ENCODE results near the gene SEMA3F. TPM values are rescaled to one million over a fixed set of nuclear protein-coding genes. Genes with fewer than 3 reads are reported as not detected.

The SEMA3F gene
- total RNA-seq, 1 experiment from 2014 or later: 69.6 TPM

GRCh38 chr3:50165910-50166538, 10.9 kb downstream of the SEMA3F start:
- intact Hi-C loops (cut with micrococcal nuclease; ENCODE audit: unreplicated experiment): no loop called here
- ChIA-PET POLR2A (no interaction called here), CTCF (no interaction called here)
- in situ Hi-C loops (cut with HindIII; ENCODE audit: low pct_unique_long_range_greater_than_20kb, low sequenced_read_pairs): no loop called here
- TF ChIP-seq REST (IDR thresholded peaks at IDR 0.05; ENCODE audit: insufficient read depth in 1 of 2, low read depth in 2 of 2, low read length in 1 of 2) (no peak), CTCF (IDR thresholded peaks at IDR 0.05) (no peak), SIN3A (IDR thresholded peaks at IDR 0.05; ENCODE audit: borderline replicate concordance, insufficient read depth, low read depth, low read length) (no peak), POLR2AphosphoS5 (IDR thresholded peaks at IDR 0.05; ENCODE audit: low read depth, low read length) (no peak), TCF7L2 (IDR thresholded peaks at IDR 0.05; ENCODE audit: low read depth, low read length) (no peak)
- ATAC-seq (no peak), DNase-seq (ENCODE audit: low read depth, low spot score) (no peak)
- Histone ChIP-seq H3K4me3 (ENCODE audit: low read depth in 2 of 2, low read length in 2 of 2) (no peak overlapping the region), H3K4me1 (ENCODE audit: control insufficient read depth, insufficient read depth, low read length) (peaks cover 97% of the 10 kb centered on the region), H3K27ac (ENCODE audit: low read length) (peak overlapping the region; percentile 96), H3K27me3 (ENCODE audit: control insufficient read depth, insufficient read depth, low read length) (no peaks in the 10 kb centered on the region), H3K9me3 (ENCODE audit: control insufficient read depth, insufficient read depth, low read depth, low read length) (no peaks in the 10 kb centered on the region), H3K36me3 (ENCODE audit: control insufficient read depth, insufficient read depth, low read length) (no peaks in the 10 kb centered on the region)
- no TSS peak for BruUV-seq (replicated peaks)

DNA sequence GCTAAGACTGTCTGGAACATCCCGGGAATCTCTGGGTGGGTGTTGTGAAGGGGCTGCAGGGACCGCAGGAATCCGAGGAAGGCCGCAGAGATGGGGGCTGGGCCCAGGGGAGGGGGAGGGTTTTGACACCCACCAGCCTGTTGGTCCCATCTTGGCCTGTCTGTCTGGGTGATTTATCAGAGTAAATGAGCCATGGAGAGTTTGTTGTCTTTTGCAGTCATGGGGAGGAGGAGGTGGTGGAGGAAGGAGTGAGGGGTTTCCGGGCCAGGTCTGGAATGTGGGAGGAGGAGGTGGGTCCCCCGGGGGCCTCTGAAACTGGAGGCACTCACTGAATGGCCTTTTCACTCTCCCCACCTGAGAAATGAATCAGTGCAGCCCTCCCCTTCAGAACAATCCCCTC, 11.5 kb downstream of the SEMA3F start:
- Histone ChIP-seq H3K4me3 (ENCODE audit: low read depth in 2 of 2, low read length in 2 of 2) (no peak overlapping the region), H3K9me3 (ENCODE audit: control insufficient read depth, insufficient read depth, low read depth, low read length) (no peaks in the 10 kb centered on the region), H3K27ac (ENCODE audit: low read length) (peak overlapping the region; percentile 96), H3K36me3 (ENCODE audit: control insufficient read depth, insufficient read depth, low read length) (no peaks in the 10 kb centered on the region), H3K27me3 (ENCODE audit: control insufficient read depth, insufficient read depth, low read length) (no peaks in the 10 kb centered on the region), H3K4me1 (ENCODE audit: control insufficient read depth, insufficient read depth, low read length) (peaks cover 97% of the 10 kb centered on the region)
- in situ Hi-C loops (cut with HindIII; ENCODE audit: low pct_unique_long_range_greater_than_20kb, low sequenced_read_pairs) (no loop called here), intact Hi-C loops (cut with micrococcal nuclease; ENCODE audit: unreplicated experiment) (no loop called here)
- no peak for DNase-seq (ENCODE audit: low read depth, low spot score)
- BruUV-seq (replicated peaks): no TSS peak
- no peak for TF ChIP-seq TCF7L2 (IDR thresholded peaks at IDR 0.05; ENCODE audit: low read depth, low read length)
- no peak for TF ChIP-seq REST (IDR thresholded peaks at IDR 0.05; ENCODE audit: insufficient read depth in 1 of 2, low read depth in 2 of 2, low read length in 1 of 2)
- no peak for TF ChIP-seq POLR2AphosphoS5 (IDR thresholded peaks at IDR 0.05; ENCODE audit: low read depth, low read length)
- TF ChIP-seq SIN3A (IDR thresholded peaks at IDR 0.05; ENCODE audit: borderline replicate concordance, insufficient read depth, low read depth, low read length): no peak
- no peak for TF ChIP-seq CTCF (IDR thresholded peaks at IDR 0.05)
- ChIA-PET CTCF (no interaction called here), POLR2A (no interaction called here)
- ATAC-seq: no peak
